ENCODE data around the gene RAD51B.

DNA sequence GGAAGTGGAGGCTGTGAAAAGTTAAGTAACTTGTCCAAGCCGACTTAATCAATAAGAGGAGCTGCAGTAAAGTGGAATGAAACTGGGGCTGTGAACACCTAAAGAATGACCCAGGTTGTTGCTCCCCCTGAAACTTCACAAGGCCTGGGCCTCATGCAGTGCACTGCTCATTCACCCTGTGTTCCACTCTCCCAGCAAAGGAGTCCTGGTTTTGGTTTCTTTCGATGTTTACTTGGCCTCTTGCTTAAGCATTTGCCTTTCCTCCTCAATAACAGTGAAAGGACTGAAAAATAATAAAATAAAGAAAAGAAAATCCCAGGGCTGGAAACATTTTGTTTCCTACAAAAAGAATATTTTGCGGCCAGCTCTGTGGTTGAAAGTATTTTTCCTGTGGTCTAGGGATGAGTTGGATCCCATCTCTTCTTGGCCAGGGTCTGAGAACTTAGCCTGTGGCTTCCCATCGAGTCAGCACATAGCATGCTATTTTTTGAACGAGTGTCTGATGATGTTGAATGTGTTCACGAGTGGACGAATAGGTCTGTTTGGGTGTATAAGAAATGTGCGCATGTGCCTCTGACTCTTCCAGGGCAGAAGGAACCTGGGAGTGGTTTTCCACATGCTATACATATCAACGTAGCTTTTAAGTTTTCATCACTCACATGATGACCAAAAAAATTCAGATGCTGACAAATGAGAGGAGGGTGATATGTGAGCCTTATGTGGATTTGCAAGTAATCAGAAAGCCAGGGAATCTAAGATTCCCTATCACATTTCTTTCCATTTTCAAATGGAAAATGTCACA lies 623.5 kb downstream of the RAD51B start:
- TF ChIP-seq, protein P1, sequence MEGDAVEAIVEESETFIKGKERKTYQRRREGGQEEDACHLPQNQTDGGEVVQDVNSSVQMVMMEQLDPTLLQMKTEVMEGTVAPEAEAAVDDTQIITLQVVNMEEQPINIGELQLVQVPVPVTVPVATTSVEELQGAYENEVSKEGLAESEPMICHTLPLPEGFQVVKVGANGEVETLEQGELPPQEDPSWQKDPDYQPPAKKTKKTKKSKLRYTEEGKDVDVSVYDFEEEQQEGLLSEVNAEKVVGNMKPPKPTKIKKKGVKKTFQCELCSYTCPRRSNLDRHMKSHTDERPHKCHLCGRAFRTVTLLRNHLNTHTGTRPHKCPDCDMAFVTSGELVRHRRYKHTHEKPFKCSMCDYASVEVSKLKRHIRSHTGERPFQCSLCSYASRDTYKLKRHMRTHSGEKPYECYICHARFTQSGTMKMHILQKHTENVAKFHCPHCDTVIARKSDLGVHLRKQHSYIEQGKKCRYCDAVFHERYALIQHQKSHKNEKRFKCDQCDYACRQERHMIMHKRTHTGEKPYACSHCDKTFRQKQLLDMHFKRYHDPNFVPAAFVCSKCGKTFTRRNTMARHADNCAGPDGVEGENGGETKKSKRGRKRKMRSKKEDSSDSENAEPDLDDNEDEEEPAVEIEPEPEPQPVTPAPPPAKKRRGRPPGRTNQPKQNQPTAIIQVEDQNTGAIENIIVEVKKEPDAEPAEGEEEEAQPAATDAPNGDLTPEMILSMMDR (IDR thresholded peaks at IDR 0.05 in 2 of 3, conservative IDR thresholded peaks at IDR 0.05 in 1 of 3; ENCODE audit: borderline replicate concordance in 1 of 3, insufficient read depth in 1 of 3, low read depth in 2 of 3, low read length in 2 of 3) = no peak
- TF ChIP-seq EZH2 (IDR thresholded peaks at IDR 0.05) (no peak), EGR1 (IDR thresholded peaks at IDR 0.05; ENCODE audit: low read depth) (no peak), ELF1 (IDR thresholded peaks at IDR 0.05; ENCODE audit: borderline replicate concordance, low read depth) (no peak)

Measured in HCT116 (cell line).